Smooth muscle cell (in vitro differentiated cells): ENCODE measurements around the gene ZNF775. TPM values are rescaled to one million over a fixed set of nuclear protein-coding genes. Genes with fewer than 3 reads are reported as not detected.

Experiments
- DNase-seq: peaks from one replicate; lab custom pipeline; 2025; ENCODE audit not compliant: unreplicated experiment; lab: John Stamatoyannopoulos, UW
- H2AFZ ChIP-seq: fragments of 200-600 bp; sonication (generic); 2 replicates; pipeline ENCODE4 v1.6.0; 2016; ENCODE audit warnings: antibody characterized with exemption, low read depth, mild to moderate bottlenecking
- H3F3A ChIP-seq: fragments of 200-600 bp; sonication (generic); 2 replicates; pipeline ENCODE4 v1.6.0; 2017; ENCODE audit warnings: antibody characterized with exemption, low read depth
- H3K27ac ChIP-seq: fragments of 200-600 bp; sonication (generic); 2 replicates; pipeline ENCODE4 v1.5.1; 2016; ENCODE audit warnings: low read depth, mild to moderate bottlenecking
- H3K27me3 ChIP-seq: fragments of 200-600 bp; sonication (generic); 2 replicates; pipeline ENCODE4 v1.6.1; 2016; ENCODE audit warnings: low read depth, mild to moderate bottlenecking
- H3K36me3 ChIP-seq: fragments of 200-600 bp; sonication (generic); 2 replicates; pipeline ENCODE4 v1.5.1; 2016; ENCODE audit warnings: low read depth
- H3K4me1 ChIP-seq: fragments of 200-600 bp; sonication (generic); 2 replicates; pipeline ENCODE4 v1.5.1; 2016; ENCODE audit warnings: low read depth
- H3K4me2 ChIP-seq: fragments of 200-600 bp; sonication (generic); 2 replicates; pipeline ENCODE4 v1.6.0; 2016; ENCODE audit warnings: mild to moderate bottlenecking
- H3K4me3 ChIP-seq: fragments of 200-600 bp; sonication (generic); 2 replicates; pipeline ENCODE4 v1.5.1; 2016; ENCODE audit warnings: mild to moderate bottlenecking
- H3K79me2 ChIP-seq: fragments of 200-600 bp; sonication (generic); 2 replicates; pipeline ENCODE4 v1.6.0; 2016; ENCODE audit warnings: low read depth, mild to moderate bottlenecking
- H3K9ac ChIP-seq: fragments of 200-600 bp; sonication (generic); 2 replicates; pipeline ENCODE4 v1.6.0; 2016; ENCODE audit warnings: low read depth
- H3K9me3 ChIP-seq: fragments of 200-600 bp; sonication (generic); replicated peaks from 2 replicates; pipeline ENCODE4 v1.5.1; 2016; ENCODE audit warnings: low read depth
- H4K20me1 ChIP-seq: fragments of 200-600 bp; sonication (generic); 2 replicates; pipeline ENCODE4 v1.6.0; 2016; ENCODE audit warnings: low read depth
- WGBS: methylation state at CpG from one replicate; pipeline ENCODE4 v1.1.7; 2016; ENCODE audit warnings: low lambda C conversion rate; 5-methylcytosine and 5-hydroxymethylcytosine counted together
- polyA plus RNA-seq: library from polyadenylated mRNA; unstranded; fragments of >200 nt; fragmentation: Nextera tagmentation; extraction: Ambion mirVana; gene quantifications from 2 replicates; pipeline ENCODE4 v1.2.1, GENCODE V29; 2016
- total RNA-seq: library from RNA; depleted of rRNA; stranded (reverse); fragments of >200 nt; gene quantifications from 2 replicates; pipeline ENCODE4 v1.2.3, GENCODE V29; 2014
- TF ChIP-seq, protein P1 (sequence below): fragments of 200-600 bp; sonication (generic); IDR thresholded peaks from 2 replicates; pipeline ENCODE4 v1.5.1; 2017; ENCODE audit warnings: borderline replicate concordance, mild to moderate bottlenecking, antibody characterized with exemption; ENCODE audit not compliant: insufficient read depth, poor library complexity, severe bottlenecking

ZNF775 gene
- total and polyA plus RNA-seq, 2 experiments from 2014 or later: 5.9 to 23.8 TPM

DNA sequence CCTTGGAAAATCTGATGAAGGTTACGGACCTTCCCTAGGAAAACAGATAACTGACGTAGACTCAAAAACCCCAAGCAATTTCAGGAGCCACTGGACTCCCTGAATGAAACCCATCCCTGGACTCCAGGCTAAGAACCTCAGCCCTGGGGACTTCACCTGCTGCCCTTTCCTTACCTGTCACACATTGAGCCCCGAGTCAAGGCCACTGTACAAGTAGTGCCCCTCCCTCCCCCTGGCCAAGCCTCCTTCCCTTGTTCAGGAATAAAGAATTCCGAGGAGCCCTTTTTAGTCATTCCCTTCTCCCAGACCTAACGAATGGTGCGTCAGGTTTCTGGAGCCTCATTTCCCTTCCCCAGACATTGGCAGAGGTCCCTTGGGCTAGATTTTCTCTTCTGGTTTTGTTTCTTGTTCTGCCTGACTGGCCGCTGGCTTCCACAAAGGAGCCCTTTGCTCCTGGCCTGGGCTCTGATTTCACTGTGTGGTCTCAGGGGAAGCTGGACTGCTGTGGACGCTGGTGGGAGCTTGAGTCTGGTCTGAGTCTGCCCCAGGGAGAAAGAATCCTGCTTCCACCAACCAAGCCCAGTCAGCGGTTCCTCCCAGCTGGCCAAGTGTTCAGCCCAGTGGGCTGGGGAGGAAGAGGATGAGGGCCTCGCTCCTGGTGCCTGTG, 31.7 kb downstream of the ZNF775 start:
- 89% methylated on average over 10 of the region's 10 CpGs for WGBS
- H3K36me3 ChIP-seq: no peaks in the 10 kb centered on the region
- H3K9ac ChIP-seq: no peak overlapping the region
- H3K4me3 ChIP-seq: no peak overlapping the region
- peaks cover 3% of the 10 kb centered on the region for H3F3A ChIP-seq
- H3K4me1 ChIP-seq: peaks cover 7% of the 10 kb centered on the region
- no peaks in the 10 kb centered on the region for H4K20me1 ChIP-seq
- H3K9me3 ChIP-seq: no peaks in the 10 kb centered on the region
- TF ChIP-seq, protein P1, sequence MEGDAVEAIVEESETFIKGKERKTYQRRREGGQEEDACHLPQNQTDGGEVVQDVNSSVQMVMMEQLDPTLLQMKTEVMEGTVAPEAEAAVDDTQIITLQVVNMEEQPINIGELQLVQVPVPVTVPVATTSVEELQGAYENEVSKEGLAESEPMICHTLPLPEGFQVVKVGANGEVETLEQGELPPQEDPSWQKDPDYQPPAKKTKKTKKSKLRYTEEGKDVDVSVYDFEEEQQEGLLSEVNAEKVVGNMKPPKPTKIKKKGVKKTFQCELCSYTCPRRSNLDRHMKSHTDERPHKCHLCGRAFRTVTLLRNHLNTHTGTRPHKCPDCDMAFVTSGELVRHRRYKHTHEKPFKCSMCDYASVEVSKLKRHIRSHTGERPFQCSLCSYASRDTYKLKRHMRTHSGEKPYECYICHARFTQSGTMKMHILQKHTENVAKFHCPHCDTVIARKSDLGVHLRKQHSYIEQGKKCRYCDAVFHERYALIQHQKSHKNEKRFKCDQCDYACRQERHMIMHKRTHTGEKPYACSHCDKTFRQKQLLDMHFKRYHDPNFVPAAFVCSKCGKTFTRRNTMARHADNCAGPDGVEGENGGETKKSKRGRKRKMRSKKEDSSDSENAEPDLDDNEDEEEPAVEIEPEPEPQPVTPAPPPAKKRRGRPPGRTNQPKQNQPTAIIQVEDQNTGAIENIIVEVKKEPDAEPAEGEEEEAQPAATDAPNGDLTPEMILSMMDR: no peak
- no peak overlapping the region for H3K4me2 ChIP-seq
- H2AFZ ChIP-seq: no peak overlapping the region
- no peak for DNase-seq
- H3K27ac ChIP-seq: no peak overlapping the region
- H3K79me2 ChIP-seq: no peaks in the 10 kb centered on the region
- no peaks in the 10 kb centered on the region for H3K27me3 ChIP-seq

DNA sequence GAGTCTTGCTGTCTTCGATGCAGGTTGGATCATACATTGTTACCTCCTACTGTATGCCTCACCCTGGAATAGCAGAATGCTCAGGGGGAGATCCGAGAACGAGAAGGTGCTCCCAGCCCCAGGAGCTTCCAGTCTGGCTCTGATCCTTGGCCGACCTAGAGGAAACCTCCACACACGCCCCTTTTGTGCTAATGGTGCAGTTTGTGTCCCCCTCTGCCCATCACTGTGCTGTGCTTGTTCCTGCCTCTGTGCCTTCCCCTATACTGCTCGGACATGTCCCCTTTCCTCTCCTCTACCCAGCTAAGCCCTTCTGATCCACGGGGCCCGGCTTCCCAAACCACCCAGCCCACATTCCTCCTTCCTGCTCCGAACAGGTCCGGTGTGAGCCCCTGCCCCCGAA, 32.5 kb downstream of the ZNF775 start:
- Histone ChIP-seq H3K9me3 (no peaks in the 10 kb centered on the region), H3K4me2 (no peak overlapping the region), H3K36me3 (no peaks in the 10 kb centered on the region), H3K27me3 (no peaks in the 10 kb centered on the region), H3K79me2 (no peaks in the 10 kb centered on the region), H3K27ac (no peak overlapping the region), H3K9ac (no peak overlapping the region), H3F3A (peaks cover under 1% of the 10 kb centered on the region), H2AFZ (no peak overlapping the region), H3K4me3 (no peak overlapping the region), H4K20me1 (no peaks in the 10 kb centered on the region), H3K4me1 (peaks cover under 1% of the 10 kb centered on the region)
- TF ChIP-seq, protein P1: no peak
- DNase-seq: no peak
- 82% methylated on average over 11 of the region's 11 CpGs for WGBS

DNA sequence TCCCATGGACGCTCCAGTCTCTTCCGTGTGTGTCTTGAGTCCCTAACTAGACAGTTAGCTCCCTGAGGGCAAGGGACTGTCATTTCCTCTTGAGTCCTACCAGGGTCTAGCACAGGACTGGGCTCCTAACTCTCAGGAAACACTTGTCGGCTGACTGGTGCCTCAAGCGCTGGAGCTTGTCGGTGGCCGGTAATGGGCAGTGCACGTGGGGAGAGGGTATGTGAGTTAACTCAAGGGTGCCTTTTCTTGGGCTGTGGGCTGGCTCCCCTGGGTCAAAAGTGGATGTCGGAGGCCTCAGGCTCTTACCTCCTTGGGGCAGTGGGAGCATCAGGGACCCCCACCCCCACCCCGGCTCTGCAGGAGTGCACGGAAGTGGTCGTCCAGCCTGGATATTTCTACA, 32.9 kb downstream of the ZNF775 start:
- 89% methylated on average over 11 of the region's 11 CpGs for WGBS
- Histone ChIP-seq H2AFZ (no peak overlapping the region), H4K20me1 (no peaks in the 10 kb centered on the region), H3K79me2 (no peaks in the 10 kb centered on the region), H3K27me3 (no peaks in the 10 kb centered on the region), H3K36me3 (no peaks in the 10 kb centered on the region), H3K4me3 (no peak overlapping the region), H3K9ac (no peak overlapping the region), H3K4me1 (no peaks in the 10 kb centered on the region), H3K9me3 (no peaks in the 10 kb centered on the region), H3K27ac (no peak overlapping the region), H3F3A (no peaks in the 10 kb centered on the region), H3K4me2 (no peak overlapping the region)
- DNase-seq: no peak
- TF ChIP-seq, protein P1: no peak
